ENCODE measurements around the gene KATNAL1. TPM values are rescaled to one million over a fixed set of nuclear protein-coding genes. Genes with fewer than 3 reads are reported as not detected.
A peak's percentile ranks its signal among the peaks of the same experiment; 100 is the strongest.

The KATNAL1 gene
- total RNA-seq, 1 donor from 2014 or later: 74.6 TPM

DNA sequence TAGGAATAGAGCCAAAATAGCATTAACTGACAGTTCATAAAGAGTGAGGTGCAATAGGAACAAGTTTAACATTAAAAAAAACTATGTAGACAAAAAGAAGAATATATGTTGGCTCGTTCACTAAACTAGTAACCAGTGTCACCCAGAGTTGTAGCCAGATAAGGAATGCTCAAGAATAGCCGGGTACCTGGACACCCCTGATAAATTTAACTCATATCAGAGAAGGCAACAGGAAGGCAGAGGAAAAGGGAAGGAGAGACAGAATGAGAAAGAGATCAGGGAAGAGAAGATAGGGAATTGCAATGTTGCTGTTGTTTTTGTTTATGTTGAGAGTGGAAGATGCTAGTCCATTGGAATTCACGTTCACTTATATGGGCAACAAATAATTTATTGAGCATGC is 31.6 kb upstream of the KATNAL1 start:
- peaks cover 2% of the 10 kb centered on the region for H3K9me3 Mint-ChIP-seq (ENCODE audit: unreplicated experiment)

DNA sequence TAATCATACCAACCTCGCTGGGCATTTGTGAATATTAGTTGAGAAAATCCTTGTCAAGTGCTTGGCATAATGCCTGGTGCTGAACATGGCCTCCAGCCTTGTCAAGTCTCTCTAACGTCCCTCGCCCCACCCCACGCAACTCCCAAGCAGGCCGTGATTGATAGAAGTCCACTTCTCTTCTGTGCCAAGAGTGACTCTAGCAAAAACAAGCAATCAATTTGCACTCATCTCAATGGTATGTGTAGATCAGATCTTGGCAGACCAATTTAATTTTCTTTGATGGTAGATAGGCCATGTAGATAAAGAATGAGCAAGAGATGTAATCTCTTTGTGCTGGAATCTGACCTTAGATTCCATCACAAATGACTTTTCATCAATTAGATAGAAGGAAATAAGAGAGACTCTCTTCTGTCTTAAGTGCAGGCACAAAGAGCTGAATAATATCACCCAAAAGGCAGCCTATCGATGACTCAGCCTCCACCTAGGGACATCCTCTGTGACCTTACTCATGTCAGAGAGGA is 31.0 kb upstream of the KATNAL1 start:
- H3K27ac Mint-ChIP-seq (ENCODE audit: unreplicated experiment): no peak overlapping the region
- peaks cover 4% of the 10 kb centered on the region for H3K27me3 Mint-ChIP-seq (ENCODE audit: unreplicated experiment)
- H3K4me3 Mint-ChIP-seq (ENCODE audit: unreplicated experiment): no peak overlapping the region
- peaks cover 25% of the 10 kb centered on the region for H3K4me1 Mint-ChIP-seq (ENCODE audit: low read depth, unreplicated experiment)
- peaks cover 2% of the 10 kb centered on the region for H3K9me3 Mint-ChIP-seq (ENCODE audit: unreplicated experiment)
- DNase-seq: no peak
- H3K36me3 Mint-ChIP-seq (ENCODE audit: unreplicated experiment): no peaks in the 10 kb centered on the region
- TF ChIP-seq, protein P1, sequence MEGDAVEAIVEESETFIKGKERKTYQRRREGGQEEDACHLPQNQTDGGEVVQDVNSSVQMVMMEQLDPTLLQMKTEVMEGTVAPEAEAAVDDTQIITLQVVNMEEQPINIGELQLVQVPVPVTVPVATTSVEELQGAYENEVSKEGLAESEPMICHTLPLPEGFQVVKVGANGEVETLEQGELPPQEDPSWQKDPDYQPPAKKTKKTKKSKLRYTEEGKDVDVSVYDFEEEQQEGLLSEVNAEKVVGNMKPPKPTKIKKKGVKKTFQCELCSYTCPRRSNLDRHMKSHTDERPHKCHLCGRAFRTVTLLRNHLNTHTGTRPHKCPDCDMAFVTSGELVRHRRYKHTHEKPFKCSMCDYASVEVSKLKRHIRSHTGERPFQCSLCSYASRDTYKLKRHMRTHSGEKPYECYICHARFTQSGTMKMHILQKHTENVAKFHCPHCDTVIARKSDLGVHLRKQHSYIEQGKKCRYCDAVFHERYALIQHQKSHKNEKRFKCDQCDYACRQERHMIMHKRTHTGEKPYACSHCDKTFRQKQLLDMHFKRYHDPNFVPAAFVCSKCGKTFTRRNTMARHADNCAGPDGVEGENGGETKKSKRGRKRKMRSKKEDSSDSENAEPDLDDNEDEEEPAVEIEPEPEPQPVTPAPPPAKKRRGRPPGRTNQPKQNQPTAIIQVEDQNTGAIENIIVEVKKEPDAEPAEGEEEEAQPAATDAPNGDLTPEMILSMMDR (IDR thresholded peaks at IDR 0.05; ENCODE audit: partially characterized antibody, unreplicated experiment): no peak

More for the DNA sequence above, 31.6 kb upstream of the KATNAL1 start:
- Mint-ChIP-seq H3K27ac (ENCODE audit: unreplicated experiment) (no peak overlapping the region), H3K4me1 (ENCODE audit: low read depth, unreplicated experiment) (peaks cover 22% of the 10 kb centered on the region), H3K27me3 (ENCODE audit: unreplicated experiment) (peaks cover 4% of the 10 kb centered on the region), H3K36me3 (ENCODE audit: unreplicated experiment) (no peaks in the 10 kb centered on the region), H3K4me3 (ENCODE audit: unreplicated experiment) (no peak overlapping the region)
- no peak for DNase-seq
- TF ChIP-seq, protein P1 (IDR thresholded peaks at IDR 0.05; ENCODE audit: partially characterized antibody, unreplicated experiment): no peak

DNA sequence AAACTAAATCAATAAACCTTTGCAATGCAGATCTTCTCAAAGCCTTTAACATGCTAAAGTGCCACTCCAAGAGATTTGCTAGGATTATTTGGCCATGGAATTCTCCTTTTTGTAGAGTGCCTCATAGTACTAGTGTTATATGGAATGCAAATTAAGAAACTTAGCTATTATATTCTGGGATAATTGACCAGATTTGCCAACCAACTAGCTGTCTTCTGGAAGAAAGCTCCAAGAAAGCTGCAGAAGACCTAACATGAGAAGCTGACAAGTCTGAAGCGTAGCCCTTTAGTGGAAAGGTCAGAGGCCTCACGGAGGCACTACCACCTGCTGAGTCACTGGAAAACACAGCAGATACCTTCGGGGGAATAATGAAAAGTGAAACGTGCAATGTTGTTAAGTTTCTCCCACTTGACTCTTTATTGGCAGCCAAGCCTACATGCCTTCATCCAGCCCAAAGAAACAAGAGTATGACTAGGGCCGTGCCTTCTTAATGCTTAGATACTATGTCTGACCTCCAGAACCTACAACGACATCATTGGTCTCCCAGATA is 29.8 kb upstream of the KATNAL1 start:
- H3K4me3 Mint-ChIP-seq (ENCODE audit: unreplicated experiment): no peak overlapping the region
- peaks cover 6% of the 10 kb centered on the region for H3K27me3 Mint-ChIP-seq (ENCODE audit: unreplicated experiment)
- H3K36me3 Mint-ChIP-seq (ENCODE audit: unreplicated experiment): no peaks in the 10 kb centered on the region
- peaks cover 20% of the 10 kb centered on the region for H3K4me1 Mint-ChIP-seq (ENCODE audit: low read depth, unreplicated experiment)
- no peak for DNase-seq
- no peak overlapping the region for H3K27ac Mint-ChIP-seq (ENCODE audit: unreplicated experiment)
- TF ChIP-seq, protein P1 (IDR thresholded peaks at IDR 0.05; ENCODE audit: partially characterized antibody, unreplicated experiment): no peak
- peaks cover 2% of the 10 kb centered on the region for H3K9me3 Mint-ChIP-seq (ENCODE audit: unreplicated experiment)

DNA sequence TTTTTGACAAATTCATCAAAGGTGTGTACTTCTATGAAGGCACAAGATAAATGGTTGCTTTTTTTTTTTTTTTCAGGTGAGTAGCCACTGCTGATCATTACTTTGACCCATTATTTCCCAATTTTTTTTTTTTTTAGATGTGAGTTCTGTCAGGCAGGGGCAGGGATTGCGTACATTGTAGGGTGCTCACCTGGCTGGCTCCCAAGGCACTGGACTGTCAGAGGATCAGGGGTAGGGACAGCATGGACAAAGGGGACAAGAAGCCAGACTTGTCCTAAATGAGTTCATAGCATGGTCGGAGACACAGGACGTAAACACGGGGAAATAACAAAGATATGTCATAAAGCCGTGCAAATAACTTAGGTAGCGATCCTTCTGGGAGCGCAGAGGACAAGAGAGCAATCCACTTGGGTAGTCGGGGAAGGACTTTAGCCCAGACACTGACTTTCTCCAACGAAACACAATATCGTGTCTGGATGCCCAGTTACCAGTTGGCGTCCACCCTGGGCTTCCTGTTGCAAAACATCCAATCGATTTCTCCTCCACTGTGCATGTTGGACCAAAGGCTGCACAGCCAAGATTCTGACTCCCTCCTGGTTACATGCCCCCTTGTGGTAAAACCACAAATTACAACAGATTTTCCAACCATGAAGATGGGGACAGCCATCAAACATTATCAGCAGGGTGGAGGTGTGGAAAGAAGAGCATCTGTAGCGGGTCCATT is 27.5 kb upstream of the KATNAL1 start:
- no peak for DNase-seq
- Mint-ChIP-seq H3K27ac (ENCODE audit: unreplicated experiment) (no peak overlapping the region), H3K36me3 (ENCODE audit: unreplicated experiment) (no peaks in the 10 kb centered on the region), H3K4me1 (ENCODE audit: low read depth, unreplicated experiment) (peaks cover 9% of the 10 kb centered on the region), H3K27me3 (ENCODE audit: unreplicated experiment) (peaks cover 6% of the 10 kb centered on the region), H3K9me3 (ENCODE audit: unreplicated experiment) (peaks cover 4% of the 10 kb centered on the region), H3K4me3 (ENCODE audit: unreplicated experiment) (no peak overlapping the region)
- TF ChIP-seq, protein P1 (IDR thresholded peaks at IDR 0.05; ENCODE audit: partially characterized antibody, unreplicated experiment): peak; percentile 85

DNA sequence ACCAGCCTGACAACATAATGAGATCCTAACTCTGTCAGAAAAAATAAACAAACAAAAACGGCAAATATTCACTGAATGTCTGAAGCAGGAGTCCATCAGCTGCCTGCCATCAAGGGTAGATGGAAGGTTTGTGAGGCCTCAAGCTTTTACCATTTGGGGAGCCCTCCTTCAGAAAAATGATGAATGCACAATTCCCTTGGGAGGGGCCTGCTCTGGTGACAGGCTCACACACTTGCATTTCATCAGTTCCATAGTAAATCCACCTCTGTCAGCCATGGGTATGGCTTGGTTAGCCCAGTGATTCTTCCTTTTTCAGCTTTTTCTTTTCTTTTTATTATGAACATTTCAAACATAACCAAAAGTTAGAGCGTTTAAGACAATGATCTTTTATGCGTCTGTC is 26.3 kb upstream of the KATNAL1 start:
- Mint-ChIP-seq H3K27ac (ENCODE audit: unreplicated experiment) (no peak overlapping the region), H3K4me3 (ENCODE audit: unreplicated experiment) (no peak overlapping the region), H3K4me1 (ENCODE audit: low read depth, unreplicated experiment) (peaks cover 6% of the 10 kb centered on the region), H3K27me3 (ENCODE audit: unreplicated experiment) (peaks cover 6% of the 10 kb centered on the region), H3K36me3 (ENCODE audit: unreplicated experiment) (no peaks in the 10 kb centered on the region), H3K9me3 (ENCODE audit: unreplicated experiment) (peaks cover 3% of the 10 kb centered on the region)
- TF ChIP-seq, protein P1 (IDR thresholded peaks at IDR 0.05; ENCODE audit: partially characterized antibody, unreplicated experiment): no peak
- DNase-seq: no peak
